GM19035 (cell line): ENCODE results near the gene MINAR2.

Experiments used
- ATAC-seq: cut with Tn5 transposase; IDR thresholded peaks from one replicate; pipeline ENCODE4 v1.9.1; 2021; ENCODE audit not compliant: unreplicated experiment

Gene MINAR2

GRCh38 chr5:129747572-129748407, at the start of gene MINAR2:
Gene MINAR2, plus strand, starts transcription at chr5:129748094. Its CDS starts 97 bp downstream, at chr5:129748191.
- ATAC-seq = peak; percentile 57

- ATAC-seq = no peak
Observed at GRCh38 chr5:129698661-129699060, 49.2 kb upstream of the MINAR2 start.

- no peak for ATAC-seq
Observed at GRCh38 chr5:129716235-129716634, 31.7 kb upstream of the MINAR2 start.

- no peak for ATAC-seq
Observed at GRCh38 chr5:129716651-129717050, 31.2 kb upstream of the MINAR2 start.

- ATAC-seq = no peak
Observed at GRCh38 chr5:129717751-129718310, 30.1 kb upstream of the MINAR2 start.

GRCh38 chr5:129718471-129719090, 29.3 kb upstream of the MINAR2 start:
- ATAC-seq = no peak

GRCh38 chr5:129724222-129724621, 23.7 kb upstream of the MINAR2 start:
- ATAC-seq = no peak

- ATAC-seq = no peak
Observed at GRCh38 chr5:129724647-129725046, 23.2 kb upstream of the MINAR2 start.

GRCh38 chr5:129739773-129740172, 8.1 kb upstream of the MINAR2 start:
- no peak for ATAC-seq

GRCh38 chr5:129743541-129744187, 4.2 kb upstream of the MINAR2 start:
- ATAC-seq = no peak

- no peak for ATAC-seq
Observed at GRCh38 chr5:129745997-129746396, 1.9 kb upstream of the MINAR2 start.

GRCh38 chr5:129746876-129747275, 1.0 kb upstream of the MINAR2 start:
- ATAC-seq = no peak

- ATAC-seq = no peak
Observed at GRCh38 chr5:129748913-129749880, 1.3 kb downstream of the MINAR2 start.

- ATAC-seq = no peak
Observed at GRCh38 chr5:129760636-129761325, 12.9 kb downstream of the MINAR2 start.

GRCh38 chr5:129763651-129764050, 15.8 kb downstream of the MINAR2 start:
- no peak for ATAC-seq

GRCh38 chr5:129766798-129767197, 18.9 kb downstream of the MINAR2 start:
- ATAC-seq = no peak

- peak; percentile 86 for ATAC-seq
Observed at GRCh38 chr5:129767927-129768380, 20.1 kb downstream of the MINAR2 start.

- ATAC-seq = no peak
Observed at GRCh38 chr5:129768735-129769134, 20.8 kb downstream of the MINAR2 start.

GRCh38 chr5:129770024-129770820, 22.3 kb downstream of the MINAR2 start:
- no peak for ATAC-seq
